HuH-7 (cell line): ENCODE results near the gene ROS1.

ENCODE experiments used
- DNase-seq: peaks from one replicate; pipeline ENCODE4 v3.0.0; 2011; ENCODE audit warnings: low spot score

Gene ROS1

GRCh38 chr6:117440706-117441525 is 15.2 kb upstream of the ROS1 start:
- DNase-seq, result no peak

GRCh38 chr6:117432273-117432672 is 6.5 kb upstream of the ROS1 start:
- no peak for DNase-seq

GRCh38 chr6:117423754-117424153 is 2.0 kb downstream of the ROS1 start:
- DNase-seq, result no peak

GRCh38 chr6:117418320-117418719 is 7.4 kb downstream of the ROS1 start:
- no peak for DNase-seq

- no peak for DNase-seq
These were observed 7.9 kb downstream of the ROS1 start for GRCh38 chr6:117417851-117418250.

- no peak for DNase-seq
These were observed 11.0 kb downstream of the ROS1 start for GRCh38 chr6:117414770-117415169.

- no peak for DNase-seq
These were observed 14.3 kb downstream of the ROS1 start for GRCh38 chr6:117411474-117411873.

- DNase-seq, result no peak
These were observed 15.9 kb downstream of the ROS1 start for GRCh38 chr6:117409863-117410262.

GRCh38 chr6:117409420-117409819 is 16.3 kb downstream of the ROS1 start:
- DNase-seq, result no peak

GRCh38 chr6:117404548-117404947 is 21.2 kb downstream of the ROS1 start:
- DNase-seq, result no peak

GRCh38 chr6:117401799-117402198 is 23.9 kb downstream of the ROS1 start:
- no peak for DNase-seq

- DNase-seq, result no peak
These were observed 25.8 kb downstream of the ROS1 start for GRCh38 chr6:117399924-117400323.

GRCh38 chr6:117399126-117399525 is 26.6 kb downstream of the ROS1 start:
- DNase-seq, result no peak

GRCh38 chr6:117397536-117398227 is 28.1 kb downstream of the ROS1 start:
- no peak for DNase-seq

GRCh38 chr6:117396228-117396627 is 29.5 kb downstream of the ROS1 start:
- no peak for DNase-seq

- DNase-seq, result no peak
These were observed 30.6 kb downstream of the ROS1 start for GRCh38 chr6:117395164-117395563.

- DNase-seq, result no peak
These were observed 32.7 kb downstream of the ROS1 start for GRCh38 chr6:117393045-117393444.

GRCh38 chr6:117391874-117392583 is 33.7 kb downstream of the ROS1 start:
- no peak for DNase-seq

- no peak for DNase-seq
These were observed 36.3 kb downstream of the ROS1 start for GRCh38 chr6:117389227-117390057.

- DNase-seq, result no peak
These were observed 38.2 kb downstream of the ROS1 start for GRCh38 chr6:117387454-117387974.

- DNase-seq, result no peak
These were observed 41.1 kb downstream of the ROS1 start for GRCh38 chr6:117384659-117385058.

GRCh38 chr6:117381749-117382148 is 44.0 kb downstream of the ROS1 start:
- DNase-seq, result no peak
